Activated naive CD4-positive, alpha-beta T cell treated with anti-CD3 and anti-CD28 coated beads, Interleukin-2, amount 10 ng/mL, durations not matched to agents 7 days and 5 days (primary cell): ENCODE results near the gene PLEKHN1.
"Not testable (repeated sequence)": the region's sequence is repeated elsewhere in the genome, so short reads cannot be mapped to it uniquely, and the experiment has no call there.

Source experiments
- CTCF ChIA-PET: fragments of 350-600 bp; sonication (Branson Sonifier 250); formaldehyde crosslinking; loops from one replicate; lab custom pipeline; 2021; ENCODE audit warnings: antibody characterized with exemption; lab: Charles Lee
- DNase-seq: peaks from one replicate; pipeline ENCODE4 v3.0.0-alpha.2; 2020
- H3K27ac Mint-ChIP-seq: one replicate; pipeline ENCODE4 v1.8.0; 2021; ENCODE audit warnings: mild to moderate bottlenecking, moderate library complexity, mixed read lengths
- H3K27me3 Mint-ChIP-seq: one replicate; pipeline ENCODE4 v1.8.0; 2021; ENCODE audit warnings: mild to moderate bottlenecking, mixed read lengths
- H3K36me3 Mint-ChIP-seq: one replicate; pipeline ENCODE4 v1.8.0; 2021; ENCODE audit warnings: mixed read lengths
- H3K4me1 Mint-ChIP-seq: one replicate; pipeline ENCODE4 v1.8.0; 2021; ENCODE audit warnings: mixed read lengths
- H3K4me3 Mint-ChIP-seq: one replicate; pipeline ENCODE4 v1.8.0; 2021; ENCODE audit warnings: mild to moderate bottlenecking, moderate library complexity, mixed read lengths
- H3K9me3 Mint-ChIP-seq: one replicate; pipeline ENCODE4 v1.8.0; 2021; ENCODE audit warnings: mixed read lengths

PLEKHN1 gene

GRCh38 chr1:975896-976683 is 9.8 kb downstream of the PLEKHN1 start:
- CTCF ChIA-PET = interaction anchor here (1.3 to 3.1 kb wide), 3 partner anchors 36 to 70 kb away, joined by 3 to 17 read pairs (median 3); no protein-coding TSS in a partner anchor
- H3K27ac Mint-ChIP-seq = no peak overlapping the region
- DNase-seq = peak; percentile 82
- H3K4me1 Mint-ChIP-seq = peaks cover 10% of the 10 kb centered on the region
- peaks cover 49% of the 10 kb centered on the region for H3K27me3 Mint-ChIP-seq
- peaks cover 3% of the 10 kb centered on the region for H3K36me3 Mint-ChIP-seq
- no peak overlapping the region for H3K4me3 Mint-ChIP-seq
- H3K9me3 Mint-ChIP-seq = peaks cover 4% of the 10 kb centered on the region

- not testable (repeated sequence) for H3K4me3 Mint-ChIP-seq, H3K36me3 Mint-ChIP-seq, H3K27ac Mint-ChIP-seq, H3K9me3 Mint-ChIP-seq, H3K4me1 Mint-ChIP-seq, DNase-seq
- peaks cover 42% of the 10 kb centered on the region for H3K27me3 Mint-ChIP-seq
- CTCF ChIA-PET = interaction anchor here (1.3 to 3.1 kb wide), 3 partner anchors 37 to 71 kb away, joined by 3 to 17 read pairs (median 3); no protein-coding TSS in a partner anchor
These were observed 10.5 kb downstream of the PLEKHN1 start for GRCh38 chr1:976791-977190.

- H3K4me3 Mint-ChIP-seq = no peak overlapping the region
- H3K27me3 Mint-ChIP-seq = peaks cover 40% of the 10 kb centered on the region
- peaks cover 4% of the 10 kb centered on the region for H3K9me3 Mint-ChIP-seq
- no peak overlapping the region for H3K27ac Mint-ChIP-seq
- H3K4me1 Mint-ChIP-seq = peaks cover 10% of the 10 kb centered on the region
- H3K36me3 Mint-ChIP-seq = peaks cover 3% of the 10 kb centered on the region
- no peak for DNase-seq
- CTCF ChIA-PET = no interaction called here
These were observed 12.0 kb downstream of the PLEKHN1 start for GRCh38 chr1:978069-978834.

- Mint-ChIP-seq H3K4me1 (peaks cover 10% of the 10 kb centered on the region), H3K27me3 (peaks cover 43% of the 10 kb centered on the region), H3K4me3 (no peak overlapping the region), H3K9me3 (peaks cover 4% of the 10 kb centered on the region), H3K27ac (no peak overlapping the region), H3K36me3 (peaks cover 3% of the 10 kb centered on the region)
- CTCF ChIA-PET = no interaction called here
- DNase-seq = no peak
These were observed 12.8 kb downstream of the PLEKHN1 start for GRCh38 chr1:978835-979743.

- peaks cover 10% of the 10 kb centered on the region for H3K4me1 Mint-ChIP-seq
- no peak overlapping the region for H3K27ac Mint-ChIP-seq
- no peak overlapping the region for H3K4me3 Mint-ChIP-seq
- no peak for DNase-seq
- CTCF ChIA-PET = interaction anchor here (0.7 kb wide), 1 partner anchor 25 kb away, joined by 3 read pairs; no protein-coding TSS in a partner anchor
- H3K9me3 Mint-ChIP-seq = peaks cover 4% of the 10 kb centered on the region
- H3K36me3 Mint-ChIP-seq = peaks cover 3% of the 10 kb centered on the region
- peaks cover 41% of the 10 kb centered on the region for H3K27me3 Mint-ChIP-seq
These were observed 13.4 kb downstream of the PLEKHN1 start for GRCh38 chr1:979744-980072.

- no peak overlapping the region for H3K4me3 Mint-ChIP-seq
- peaks cover 3% of the 10 kb centered on the region for H3K36me3 Mint-ChIP-seq
- peaks cover 4% of the 10 kb centered on the region for H3K9me3 Mint-ChIP-seq
- CTCF ChIA-PET = interaction anchor here (0.7 to 1.8 kb wide), 2 partner anchors 24 to 84 kb away, joined by 3 to 9 read pairs; no protein-coding TSS in a partner anchor
- H3K27me3 Mint-ChIP-seq = peaks cover 41% of the 10 kb centered on the region
- H3K4me1 Mint-ChIP-seq = peaks cover 10% of the 10 kb centered on the region
- H3K27ac Mint-ChIP-seq = no peak overlapping the region
- DNase-seq = no peak
These were observed 13.9 kb downstream of the PLEKHN1 start for GRCh38 chr1:980137-980571.

- CTCF ChIA-PET = interaction anchor here (0.7 to 1.8 kb wide), 4 partner anchors 9 to 83 kb away, joined by 3 to 9 read pairs (median 3); no protein-coding TSS in a partner anchor
- Mint-ChIP-seq H3K27ac (no peak overlapping the region), H3K4me1 (peaks cover 6% of the 10 kb centered on the region), H3K27me3 (peaks cover 41% of the 10 kb centered on the region), H3K4me3 (no peak overlapping the region), H3K36me3 (peaks cover 3% of the 10 kb centered on the region), H3K9me3 (peaks cover 4% of the 10 kb centered on the region)
- DNase-seq = no peak
These were observed 14.5 kb downstream of the PLEKHN1 start for GRCh38 chr1:980602-981395.

- Mint-ChIP-seq H3K4me3 (no peak overlapping the region), H3K9me3 (peaks cover 4% of the 10 kb centered on the region), H3K27me3 (peaks cover 44% of the 10 kb centered on the region), H3K36me3 (peaks cover 3% of the 10 kb centered on the region), H3K27ac (no peak overlapping the region), H3K4me1 (peaks cover 3% of the 10 kb centered on the region)
- CTCF ChIA-PET = interaction anchor here (0.8 to 1.8 kb wide), 3 partner anchors 8 to 82 kb away, joined by 3 to 9 read pairs (median 3); no protein-coding TSS in a partner anchor
- no peak for DNase-seq
These were observed 15.2 kb downstream of the PLEKHN1 start for GRCh38 chr1:981491-981954.

GRCh38 chr1:981955-982558 is 15.8 kb downstream of the PLEKHN1 start, which contains the start of gene PERM1:
Gene PERM1 (minus strand): TSS chr1:982093. CDS start chr1:981029, 1,064 bp downstream.
- H3K4me3 Mint-ChIP-seq = no peak within 1 kb of the TSS
- peaks cover 4% of the 10 kb centered on the region for H3K9me3 Mint-ChIP-seq
- no peak for DNase-seq
- H3K27me3 Mint-ChIP-seq = peaks cover 46% of the 10 kb centered on the region
- CTCF ChIA-PET = interaction anchor here (0.8 to 3.3 kb wide), 8 partner anchors 12 to 309 kb away, joined by 3 to 28 read pairs (median 5); partner anchors contain the start of gene PLEKHN1
- H3K36me3 Mint-ChIP-seq = peaks cover 3% of the 10 kb centered on the region
- no peak within 1 kb of the TSS for H3K27ac Mint-ChIP-seq
- H3K4me1 Mint-ChIP-seq = peaks cover 3% of the 10 kb centered on the region

GRCh38 chr1:982765-983436 is 16.6 kb downstream of the PLEKHN1 start:
- DNase-seq = no peak
- peaks cover 51% of the 10 kb centered on the region for H3K27me3 Mint-ChIP-seq
- H3K27ac Mint-ChIP-seq = no peak overlapping the region
- H3K4me1 Mint-ChIP-seq = peaks cover 3% of the 10 kb centered on the region
- CTCF ChIA-PET = interaction anchor here (0.7 to 4.8 kb wide), 12 partner anchors 9 to 323 kb away, joined by 3 to 40 read pairs (median 5); partner anchors contain the start of genes ISG15 and PLEKHN1
- no peak overlapping the region for H3K4me3 Mint-ChIP-seq
- peaks cover 4% of the 10 kb centered on the region for H3K9me3 Mint-ChIP-seq
- H3K36me3 Mint-ChIP-seq = peaks cover 3% of the 10 kb centered on the region

GRCh38 chr1:983798-984475 is 17.7 kb downstream of the PLEKHN1 start:
- peak; percentile 73 for DNase-seq

More at GRCh38 chr1:983798-984475, 17.7 kb downstream of the PLEKHN1 start:
- H3K27ac Mint-ChIP-seq = no peak overlapping the region
- H3K36me3 Mint-ChIP-seq = no peaks in the 10 kb centered on the region
- H3K27me3 Mint-ChIP-seq = peaks cover 55% of the 10 kb centered on the region
- CTCF ChIA-PET = interaction anchor here (0.7 to 4.8 kb wide), 16 partner anchors 10 to 322 kb away, joined by 3 to 40 read pairs (median 5); partner anchors contain the start of genes ISG15 and PLEKHN1
- no peaks in the 10 kb centered on the region for H3K9me3 Mint-ChIP-seq
- H3K4me1 Mint-ChIP-seq = no peaks in the 10 kb centered on the region
- H3K4me3 Mint-ChIP-seq = no peak overlapping the region
